HEK293T (cell line): ENCODE measurements around the gene PAX2.

Experiments used
- CTCF ChIA-PET: fragments of 350-600 bp; formaldehyde crosslinking; extraction: SDS; loops from one replicate; lab custom pipeline; 2021; ENCODE audit warnings: antibody characterized with exemption, inconsistent platforms; lab: Yijun Ruan, JAX
- POLR2A ChIA-PET: fragments of 350-600 bp; formaldehyde crosslinking; extraction: SDS; loops from one replicate; lab custom pipeline; 2020; ENCODE audit warnings: antibody characterized with exemption, inconsistent platforms; lab: Yijun Ruan, JAX
- DNase-seq: peaks from one replicate; pipeline ENCODE4 v3.0.0; 2012; ENCODE audit warnings: mixed read lengths; ENCODE audit errors: extremely low spot score
- ARNT ChIP-seq: fragments of 450-650 bp; IDR thresholded peaks from 2 replicates; pipeline ENCODE4 v1.6.1; 2017; ENCODE audit warnings: mild to moderate bottlenecking
- BHLHE40 ChIP-seq: fragments of 450-650 bp; IDR thresholded peaks from 2 replicates; pipeline ENCODE4 v1.6.1; 2016; ENCODE audit warnings: mild to moderate bottlenecking, moderate library complexity, borderline replicate concordance
- CTBP1 ChIP-seq: fragments of 450-650 bp; IDR thresholded peaks from 2 replicates; pipeline ENCODE4 v1.6.1; 2016; ENCODE audit warnings: borderline replicate concordance
- ELF4 ChIP-seq: fragments of 450-650 bp; IDR thresholded peaks from 2 replicates; pipeline ENCODE4 v1.6.1; 2017; ENCODE audit warnings: antibody characterized with exemption
- FOXA1 ChIP-seq: fragments of 450-650 bp; IDR thresholded peaks from 2 replicates; pipeline ENCODE4 v1.6.1; 2016; ENCODE audit warnings: mild to moderate bottlenecking
- FOXK2 ChIP-seq: fragments of 450-650 bp; IDR thresholded peaks from 2 replicates; pipeline ENCODE4 v1.6.1; 2016; ENCODE audit warnings: mild to moderate bottlenecking
- FOXM1 ChIP-seq: fragments of 450-650 bp; IDR thresholded peaks from 2 replicates; pipeline ENCODE4 v1.6.1; 2017; ENCODE audit warnings: mild to moderate bottlenecking, borderline replicate concordance
- HDGF ChIP-seq: fragments of 450-650 bp; IDR thresholded peaks from 2 replicates; pipeline ENCODE4 v1.6.1; 2017; ENCODE audit warnings: antibody characterized with exemption, borderline replicate concordance
- L3MBTL2 ChIP-seq: fragments of 450-650 bp; conservative IDR thresholded peaks from 2 replicates; pipeline ENCODE4 v1.6.1; 2016; ENCODE audit warnings: mild to moderate bottlenecking
- LEF1 ChIP-seq: fragments of 450-650 bp; IDR thresholded peaks from 2 replicates; pipeline ENCODE4 v1.6.1; 2017; ENCODE audit warnings: mild to moderate bottlenecking, borderline replicate concordance
- NFRKB ChIP-seq: fragments of 450-650 bp; IDR thresholded peaks from 2 replicates; pipeline ENCODE4 v1.6.1; 2016; ENCODE audit warnings: mild to moderate bottlenecking, moderate library complexity
- PKNOX1 ChIP-seq: fragments of 450-650 bp; IDR thresholded peaks from 2 replicates; pipeline ENCODE4 v1.6.1; 2016
- SP1 ChIP-seq: fragments of 450-650 bp; IDR thresholded peaks from 2 replicates; pipeline ENCODE4 v1.6.1; 2017
- SUZ12 ChIP-seq: fragments of 450-650 bp; IDR thresholded peaks from 2 replicates; pipeline ENCODE4 v1.6.1; 2016; ENCODE audit warnings: mild to moderate bottlenecking
- TARDBP ChIP-seq: fragments of 450-650 bp; IDR thresholded peaks from 2 replicates; pipeline ENCODE4 v1.6.1; 2016
- ZNF384 ChIP-seq: fragments of 450-650 bp; IDR thresholded peaks from 2 replicates; pipeline ENCODE4 v1.6.1; 2016

Gene PAX2

GRCh38 chr10:100714566-100714950 is 30.8 kb upstream of the PAX2 start:
- ChIA-PET POLR2A (interaction anchor here (0.8 kb wide), 1 partner anchor 179 kb away, joined by 3 read pairs; the partner anchor contains the start of gene HIF1AN), CTCF (interaction anchor here (0.6 to 1.6 kb wide), 2 partner anchors 15 to 82 kb away, joined by 4 to 5 read pairs; no protein-coding TSS in a partner anchor)
- TF ChIP-seq BHLHE40: no peak
- TF ChIP-seq HDGF: no peak
- TF ChIP-seq ELF4: no peak
- TF ChIP-seq SUZ12: no peak
- no peak for TF ChIP-seq ARNT
- TF ChIP-seq ZNF384: no peak
- no peak for TF ChIP-seq PKNOX1
- no peak for TF ChIP-seq L3MBTL2
- no peak for TF ChIP-seq SP1
- TF ChIP-seq LEF1: no peak
- TF ChIP-seq FOXA1: no peak
- no peak for TF ChIP-seq NFRKB
- DNase-seq: no peak

GRCh38 chr10:100715101-100715444 is 30.3 kb upstream of the PAX2 start:
- CTCF ChIA-PET: interaction anchor here (1.6 kb wide), 1 partner anchor 14 kb away, joined by 5 read pairs; no protein-coding TSS in a partner anchor
- POLR2A ChIA-PET: interaction anchor here (0.8 kb wide), 1 partner anchor 179 kb away, joined by 3 read pairs; the partner anchor contains the start of gene HIF1AN
- DNase-seq: no peak
- no peak for TF ChIP-seq HDGF
- TF ChIP-seq FOXM1: no peak
- no peak for TF ChIP-seq SUZ12
- TF ChIP-seq PKNOX1: no peak
- no peak for TF ChIP-seq FOXA1
- TF ChIP-seq FOXK2: no peak
- TF ChIP-seq BHLHE40: no peak
- TF ChIP-seq CTBP1: no peak
- no peak for TF ChIP-seq L3MBTL2
- TF ChIP-seq TARDBP: no peak

GRCh38 chr10:100715445-100716385 is 29.7 kb upstream of the PAX2 start:
- CTCF ChIA-PET: interaction anchor here (1.6 kb wide), 1 partner anchor 13 kb away, joined by 5 read pairs; no protein-coding TSS in a partner anchor
- DNase-seq: no peak
- POLR2A ChIA-PET: no interaction called here
- TF ChIP-seq TARDBP (no peak), ELF4 (no peak), ZNF384 (no peak), PKNOX1 (no peak), FOXK2 (no peak), FOXM1 (no peak), CTBP1 (no peak), SUZ12 (no peak), BHLHE40 (no peak), HDGF (no peak), FOXA1 (no peak), SP1 (no peak), ARNT (no peak), NFRKB (no peak), L3MBTL2 (no peak), LEF1 (no peak)

- POLR2A ChIA-PET: no interaction called here
- TF ChIP-seq ELF4 (no peak), CTBP1 (no peak), L3MBTL2 (no peak), FOXA1 (no peak), HDGF (no peak), SP1 (no peak), LEF1 (no peak), NFRKB (no peak), FOXM1 (no peak), BHLHE40 (no peak), ARNT (no peak), SUZ12 (no peak), PKNOX1 (no peak)
- CTCF ChIA-PET: no interaction called here
Observed at GRCh38 chr10:100717166-100717565, 28.2 kb upstream of the PAX2 start.

GRCh38 chr10:100718197-100718742 is 27.1 kb upstream of the PAX2 start:
- ChIA-PET POLR2A (no interaction called here), CTCF (no interaction called here)
- TF ChIP-seq TARDBP (no peak), ZNF384 (no peak), CTBP1 (no peak), SUZ12 (no peak), LEF1 (no peak), ELF4 (no peak), FOXM1 (no peak), NFRKB (no peak), FOXA1 (no peak), ARNT (no peak), SP1 (no peak), BHLHE40 (no peak), L3MBTL2 (no peak), FOXK2 (no peak), PKNOX1 (no peak)
- no peak for DNase-seq

More at GRCh38 chr10:100717166-100717565, 28.2 kb upstream of the PAX2 start:
- no peak for DNase-seq
